HepG2 (cell line): Measurements from ENCODE around the gene PDE3A. TPM values are rescaled to one million over a fixed set of nuclear protein-coding genes. Genes with fewer than 3 reads are reported as not detected.

Source experiments
- DNMT3B ChIP-seq: conservative IDR thresholded peaks from 2 replicates; pipeline ENCODE4 v1.6.1; 2016; ENCODE audit warnings: missing biosample characterization, control low read depth
- ELF4 ChIP-seq: sonication (generic); formaldehyde crosslinking; IDR thresholded peaks from 2 replicates; pipeline ENCODE4 v1.5.0; 2020; ENCODE audit warnings: missing genetic modification reagents, mild to moderate bottlenecking, moderate library complexity, borderline replicate concordance
- POLR2A ChIP-seq, 2 experiments: IDR thresholded peaks; 2 replicates each; pipeline ENCODE4 v1.6.1; 2011; ENCODE audit warnings: low read depth in 2 of 2, low read length in 2 of 2, mild to moderate bottlenecking in 1 of 2, moderate library complexity in 1 of 2; ENCODE audit not compliant: insufficient read depth in 1 of 2
- TARDBP ChIP-seq: sonication (generic); formaldehyde crosslinking; IDR thresholded peaks from 2 replicates; pipeline ENCODE4 v1.8.0; 2022; ENCODE audit warnings: mild to moderate bottlenecking, missing genetic modification reagents
- TOPORS ChIP-seq: sonication (generic); formaldehyde crosslinking; IDR thresholded peaks from 2 replicates; pipeline ENCODE4 v1.8.0; 2023; ENCODE audit warnings: mild to moderate bottlenecking, missing genetic modification reagents
- YEATS4 ChIP-seq: sonication (generic); formaldehyde crosslinking; IDR thresholded peaks from 2 replicates; pipeline ENCODE4 v1.4.0; 2020; ENCODE audit warnings: missing genetic modification reagents, borderline replicate concordance
- ZNF230 ChIP-seq: sonication (generic); formaldehyde crosslinking; IDR thresholded peaks from 2 replicates; pipeline ENCODE4 v1.4.0; 2020; ENCODE audit warnings: mild to moderate bottlenecking, missing genetic modification reagents
- ZNF556 ChIP-seq: sonication (generic); formaldehyde crosslinking; IDR thresholded peaks from 2 replicates; pipeline ENCODE4 v1.4.0; 2020; ENCODE audit warnings: mild to moderate bottlenecking, missing genetic modification reagents, borderline replicate concordance
- ZNF605 ChIP-seq: sonication (generic); formaldehyde crosslinking; IDR thresholded peaks from 2 replicates; pipeline ENCODE4 v1.8.0; 2022; ENCODE audit warnings: mild to moderate bottlenecking, missing genetic modification reagents
- ZNF776 ChIP-seq: sonication (generic); formaldehyde crosslinking; IDR thresholded peaks from 2 replicates; pipeline ENCODE4 v1.4.0; 2020; ENCODE audit warnings: mild to moderate bottlenecking, missing genetic modification reagents
- ZNF790 ChIP-seq: sonication (generic); formaldehyde crosslinking; IDR thresholded peaks from 2 replicates; pipeline ENCODE4 v1.8.0; 2022; ENCODE audit warnings: missing genetic modification reagents, mild to moderate bottlenecking, borderline replicate concordance
- ZSCAN9 ChIP-seq: IDR thresholded peaks from 2 replicates; pipeline ENCODE4 v1.6.1; 2016; ENCODE audit warnings: borderline replicate concordance
- polyA plus RNA-seq, 8 experiments: library from polyadenylated mRNA; depleted of rRNA in 3 of 8; stranded (reverse) in 7 of 8; unstranded in 1 of 8; fragments of >200 nt; fragmentation: Illumina TruSeq in 4 of 8; extraction: Trizol in 4 of 8; gene quantifications; 2 replicates each; pipeline versions ENCODE4 v1.2.1 to v1.2.3, GENCODE V29; 2011 to 2016; ENCODE audit warnings: low read depth in 4 of 8, missing spikeins in 1 of 8, mixed read lengths in 1 of 8; ENCODE audit not compliant: insufficient read depth in 1 of 8
- total RNA-seq, 5 experiments: library from RNA; depleted of rRNA; stranded (reverse); fragments of >200 nt; fragmentation: Illumina TruSeq; extraction: Trizol; gene quantifications; 2 replicates each; pipeline ENCODE4 v1.2.3, GENCODE V29; 2016; ENCODE audit warnings: low read depth in 1 of 5
- TF ChIP-seq, protein P1 (sequence below): sonication (generic); formaldehyde crosslinking; IDR thresholded peaks from 2 replicates; pipeline ENCODE4 v1.8.0; 2022; ENCODE audit warnings: missing genetic modification reagents, mild to moderate bottlenecking, moderate library complexity, borderline replicate concordance
- TF ChIP-seq, protein P2 (sequence below): IDR thresholded peaks from 2 replicates; pipeline ENCODE4 v1.6.1; 2016; ENCODE audit warnings: low read depth, missing genetic modification reagents, missing compliant biosample characterization
- TF ChIP-seq, protein P3 (sequence below): sonication (generic); formaldehyde crosslinking; IDR thresholded peaks from 2 replicates; pipeline ENCODE4 v1.8.0; 2022; ENCODE audit warnings: mild to moderate bottlenecking, missing genetic modification reagents, moderate library complexity
- TF ChIP-seq, protein P4 (sequence below): sonication (generic); formaldehyde crosslinking; IDR thresholded peaks from 2 replicates; pipeline ENCODE4 v1.5.1; 2020; ENCODE audit warnings: missing genetic modification reagents, mild to moderate bottlenecking, borderline replicate concordance
- TF ChIP-seq, protein P5 (sequence below): IDR thresholded peaks from 2 replicates; pipeline ENCODE4 v1.6.1; 2016; ENCODE audit warnings: mild to moderate bottlenecking

The PDE3A gene
- total and polyA plus RNA-seq, 2 of the 13 experiments (the other 11 are each of a cell fraction or from before 2014, with no cell fraction given): 0.77 to 1.5 TPM

DNA sequence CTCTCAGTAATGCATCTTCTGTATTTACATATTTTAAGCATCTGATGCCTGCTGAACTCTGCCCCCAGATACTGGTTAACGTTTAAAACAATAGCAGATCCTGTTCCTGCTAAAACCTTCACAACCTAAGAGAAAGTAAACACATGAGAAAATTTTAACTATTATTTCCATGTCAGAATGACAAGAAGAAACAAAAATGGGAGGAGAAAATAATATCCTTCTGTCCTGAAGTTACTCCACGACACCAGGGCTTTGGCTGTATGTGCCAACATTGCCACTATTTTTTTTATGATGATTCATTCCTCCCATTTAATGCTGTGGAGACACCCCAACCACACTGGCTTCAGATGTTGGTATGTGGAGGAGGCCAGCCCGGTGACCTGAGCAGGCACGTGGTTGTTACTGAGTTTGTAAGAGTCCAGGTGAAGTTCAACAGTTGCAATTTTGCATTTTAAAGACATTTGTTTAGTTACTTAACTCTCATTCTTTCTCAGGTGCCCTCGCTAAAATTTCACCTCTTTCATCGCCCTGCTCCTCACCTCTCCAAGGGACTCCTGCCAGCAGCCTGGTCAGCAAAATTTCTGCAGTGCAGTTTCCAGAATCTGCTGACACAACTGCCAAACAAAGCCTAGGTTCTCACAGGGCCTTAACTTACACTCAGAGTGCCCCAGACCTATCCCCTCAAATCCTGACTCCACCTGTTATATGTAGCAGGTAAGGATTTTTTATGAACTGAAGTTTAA is 261.2 kb downstream of the PDE3A start (continued):
- TF ChIP-seq, protein P1, sequence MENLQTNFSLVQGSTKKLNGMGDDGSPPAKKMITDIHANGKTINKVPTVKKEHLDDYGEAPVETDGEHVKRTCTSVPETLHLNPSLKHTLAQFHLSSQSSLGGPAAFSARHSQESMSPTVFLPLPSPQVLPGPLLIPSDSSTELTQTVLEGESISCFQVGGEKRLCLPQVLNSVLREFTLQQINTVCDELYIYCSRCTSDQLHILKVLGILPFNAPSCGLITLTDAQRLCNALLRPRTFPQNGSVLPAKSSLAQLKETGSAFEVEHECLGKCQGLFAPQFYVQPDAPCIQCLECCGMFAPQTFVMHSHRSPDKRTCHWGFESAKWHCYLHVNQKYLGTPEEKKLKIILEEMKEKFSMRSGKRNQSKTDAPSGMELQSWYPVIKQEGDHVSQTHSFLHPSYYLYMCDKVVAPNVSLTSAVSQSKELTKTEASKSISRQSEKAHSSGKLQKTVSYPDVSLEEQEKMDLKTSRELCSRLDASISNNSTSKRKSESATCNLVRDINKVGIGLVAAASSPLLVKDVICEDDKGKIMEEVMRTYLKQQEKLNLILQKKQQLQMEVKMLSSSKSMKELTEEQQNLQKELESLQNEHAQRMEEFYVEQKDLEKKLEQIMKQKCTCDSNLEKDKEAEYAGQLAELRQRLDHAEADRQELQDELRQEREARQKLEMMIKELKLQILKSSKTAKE (CRISPR knock-in tag): no peak
- no peak for TF ChIP-seq ZNF776
- no peak for TF ChIP-seq ZNF230 (CRISPR knock-in tag)
- no peak for TF ChIP-seq ZNF790
- no peak for TF ChIP-seq ELF4 (CRISPR knock-in tag)
- TF ChIP-seq POLR2A (IDR thresholded peaks at IDR 0.05; ENCODE audit: insufficient read depth in 1 of 2, low read depth in 2 of 2, low read length in 2 of 2): peak in 1 of 2 experiments; percentile 28; a peak in 1 of 4 replicates
- no peak for TF ChIP-seq TOPORS (CRISPR knock-in tag)
- TF ChIP-seq TARDBP (CRISPR knock-in tag): no peak
- TF ChIP-seq, protein P2, sequence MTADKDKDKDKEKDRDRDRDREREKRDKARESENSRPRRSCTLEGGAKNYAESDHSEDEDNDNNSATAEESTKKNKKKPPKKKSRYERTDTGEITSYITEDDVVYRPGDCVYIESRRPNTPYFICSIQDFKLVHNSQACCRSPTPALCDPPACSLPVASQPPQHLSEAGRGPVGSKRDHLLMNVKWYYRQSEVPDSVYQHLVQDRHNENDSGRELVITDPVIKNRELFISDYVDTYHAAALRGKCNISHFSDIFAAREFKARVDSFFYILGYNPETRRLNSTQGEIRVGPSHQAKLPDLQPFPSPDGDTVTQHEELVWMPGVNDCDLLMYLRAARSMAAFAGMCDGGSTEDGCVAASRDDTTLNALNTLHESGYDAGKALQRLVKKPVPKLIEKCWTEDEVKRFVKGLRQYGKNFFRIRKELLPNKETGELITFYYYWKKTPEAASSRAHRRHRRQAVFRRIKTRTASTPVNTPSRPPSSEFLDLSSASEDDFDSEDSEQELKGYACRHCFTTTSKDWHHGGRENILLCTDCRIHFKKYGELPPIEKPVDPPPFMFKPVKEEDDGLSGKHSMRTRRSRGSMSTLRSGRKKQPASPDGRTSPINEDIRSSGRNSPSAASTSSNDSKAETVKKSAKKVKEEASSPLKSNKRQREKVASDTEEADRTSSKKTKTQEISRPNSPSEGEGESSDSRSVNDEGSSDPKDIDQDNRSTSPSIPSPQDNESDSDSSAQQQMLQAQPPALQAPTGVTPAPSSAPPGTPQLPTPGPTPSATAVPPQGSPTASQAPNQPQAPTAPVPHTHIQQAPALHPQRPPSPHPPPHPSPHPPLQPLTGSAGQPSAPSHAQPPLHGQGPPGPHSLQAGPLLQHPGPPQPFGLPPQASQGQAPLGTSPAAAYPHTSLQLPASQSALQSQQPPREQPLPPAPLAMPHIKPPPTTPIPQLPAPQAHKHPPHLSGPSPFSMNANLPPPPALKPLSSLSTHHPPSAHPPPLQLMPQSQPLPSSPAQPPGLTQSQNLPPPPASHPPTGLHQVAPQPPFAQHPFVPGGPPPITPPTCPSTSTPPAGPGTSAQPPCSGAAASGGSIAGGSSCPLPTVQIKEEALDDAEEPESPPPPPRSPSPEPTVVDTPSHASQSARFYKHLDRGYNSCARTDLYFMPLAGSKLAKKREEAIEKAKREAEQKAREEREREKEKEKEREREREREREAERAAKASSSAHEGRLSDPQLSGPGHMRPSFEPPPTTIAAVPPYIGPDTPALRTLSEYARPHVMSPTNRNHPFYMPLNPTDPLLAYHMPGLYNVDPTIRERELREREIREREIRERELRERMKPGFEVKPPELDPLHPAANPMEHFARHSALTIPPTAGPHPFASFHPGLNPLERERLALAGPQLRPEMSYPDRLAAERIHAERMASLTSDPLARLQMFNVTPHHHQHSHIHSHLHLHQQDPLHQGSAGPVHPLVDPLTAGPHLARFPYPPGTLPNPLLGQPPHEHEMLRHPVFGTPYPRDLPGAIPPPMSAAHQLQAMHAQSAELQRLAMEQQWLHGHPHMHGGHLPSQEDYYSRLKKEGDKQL: no peak
- TF ChIP-seq, protein P3, sequence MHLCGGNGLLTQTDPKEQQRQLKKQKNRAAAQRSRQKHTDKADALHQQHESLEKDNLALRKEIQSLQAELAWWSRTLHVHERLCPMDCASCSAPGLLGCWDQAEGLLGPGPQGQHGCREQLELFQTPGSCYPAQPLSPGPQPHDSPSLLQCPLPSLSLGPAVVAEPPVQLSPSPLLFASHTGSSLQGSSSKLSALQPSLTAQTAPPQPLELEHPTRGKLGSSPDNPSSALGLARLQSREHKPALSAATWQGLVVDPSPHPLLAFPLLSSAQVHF (CRISPR knock-in tag): no peak
- no peak for TF ChIP-seq ZNF556
- peak; percentile 40; the same call in 1 of the 2 replicates for TF ChIP-seq YEATS4 (CRISPR knock-in tag)
- TF ChIP-seq, protein P4, sequence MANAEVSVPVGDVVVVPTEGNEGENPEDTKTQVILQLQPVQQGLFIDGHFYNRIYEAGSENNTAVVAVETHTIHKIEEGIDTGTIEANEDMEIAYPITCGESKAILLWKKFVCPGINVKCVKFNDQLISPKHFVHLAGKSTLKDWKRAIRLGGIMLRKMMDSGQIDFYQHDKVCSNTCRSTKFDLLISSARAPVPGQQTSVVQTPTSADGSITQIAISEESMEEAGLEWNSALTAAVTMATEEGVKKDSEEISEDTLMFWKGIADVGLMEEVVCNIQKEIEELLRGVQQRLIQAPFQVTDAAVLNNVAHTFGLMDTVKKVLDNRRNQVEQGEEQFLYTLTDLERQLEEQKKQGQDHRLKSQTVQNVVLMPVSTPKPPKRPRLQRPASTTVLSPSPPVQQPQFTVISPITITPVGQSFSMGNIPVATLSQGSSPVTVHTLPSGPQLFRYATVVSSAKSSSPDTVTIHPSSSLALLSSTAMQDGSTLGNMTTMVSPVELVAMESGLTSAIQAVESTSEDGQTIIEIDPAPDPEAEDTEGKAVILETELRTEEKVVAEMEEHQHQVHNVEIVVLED (CRISPR knock-in tag): no peak
- TF ChIP-seq, protein P5, sequence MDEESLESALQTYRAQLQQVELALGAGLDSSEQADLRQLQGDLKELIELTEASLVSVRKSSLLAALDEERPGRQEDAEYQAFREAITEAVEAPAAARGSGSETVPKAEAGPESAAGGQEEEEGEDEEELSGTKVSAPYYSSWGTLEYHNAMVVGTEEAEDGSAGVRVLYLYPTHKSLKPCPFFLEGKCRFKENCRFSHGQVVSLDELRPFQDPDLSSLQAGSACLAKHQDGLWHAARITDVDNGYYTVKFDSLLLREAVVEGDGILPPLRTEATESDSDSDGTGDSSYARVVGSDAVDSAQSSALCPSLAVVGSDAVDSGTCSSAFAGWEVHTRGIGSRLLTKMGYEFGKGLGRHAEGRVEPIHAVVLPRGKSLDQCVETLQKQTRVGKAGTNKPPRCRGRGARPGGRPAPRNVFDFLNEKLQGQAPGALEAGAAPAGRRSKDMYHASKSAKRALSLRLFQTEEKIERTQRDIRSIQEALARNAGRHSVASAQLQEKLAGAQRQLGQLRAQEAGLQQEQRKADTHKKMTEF: no peak
- no peak for TF ChIP-seq ZNF605 (CRISPR knock-in tag)
- TF ChIP-seq ZSCAN9 (CRISPR knock-in tag): no peak
- 0 out of 2 replicates have a peak, but pooled peaks have one; percentile 38 for TF ChIP-seq DNMT3B (CRISPR knock-in tag)
